Osteoblast (primary cell): ENCODE data around the gene NAPA. TPM values are rescaled to one million over a fixed set of nuclear protein-coding genes. Genes with fewer than 3 reads are reported as not detected.

Experiments used
- DNase-seq: peaks from one replicate; pipeline ENCODE4 v3.0.0; 2011; ENCODE audit warnings: low spot score, mixed read lengths; ENCODE audit not compliant: insufficient read length; ENCODE audit errors: missing footprints
- H2AFZ ChIP-seq: 2 replicates; pipeline ENCODE4 v1.6.0; 2011; ENCODE audit warnings: mild to moderate bottlenecking, low read length
- H3K27ac ChIP-seq: 2 replicates; pipeline ENCODE4 v1.5.1; 2011; ENCODE audit warnings: mild to moderate bottlenecking, low read depth, low read length, moderate library complexity
- H3K27me3 ChIP-seq: 2 replicates; pipeline ENCODE4 v1.6.0; 2012; ENCODE audit warnings: mild to moderate bottlenecking, control low read depth, inconsistent platforms, low read length, moderate library complexity; ENCODE audit not compliant: insufficient read depth
- H3K36me3 ChIP-seq: 2 replicates; pipeline ENCODE4 v1.5.1; 2011; ENCODE audit warnings: mild to moderate bottlenecking, low read length, control low read depth, moderate library complexity; ENCODE audit not compliant: insufficient read depth
- H3K4me1 ChIP-seq: 2 replicates; pipeline ENCODE4 v1.5.1; 2011; ENCODE audit warnings: mild to moderate bottlenecking, low read length, control low read depth, moderate library complexity; ENCODE audit not compliant: insufficient read depth
- H3K4me2 ChIP-seq: 2 replicates; pipeline ENCODE4 v1.6.0; 2011; ENCODE audit warnings: mild to moderate bottlenecking, low read length; ENCODE audit not compliant: insufficient read depth
- H3K4me3 ChIP-seq: fragments of 200-600 bp; sonication (generic); 3 replicates; pipeline ENCODE4 v1.5.1; 2012; ENCODE audit warnings: mild to moderate bottlenecking, low read length, inconsistent platforms; ENCODE audit not compliant: insufficient read depth
- H3K79me2 ChIP-seq: 2 replicates; pipeline ENCODE4 v1.6.0; 2012; ENCODE audit warnings: mild to moderate bottlenecking, low read length, control low read depth, inconsistent platforms; ENCODE audit not compliant: insufficient read depth
- H3K9me3 ChIP-seq: 2 replicates; pipeline ENCODE4 v1.5.1; 2011; ENCODE audit warnings: low read depth, low read length, control low read depth
- H4K20me1 ChIP-seq: 2 replicates; pipeline ENCODE4 v1.6.0; 2012; ENCODE audit warnings: mild to moderate bottlenecking, low read length, control low read depth; ENCODE audit not compliant: insufficient read depth
- total RNA-seq: library from RNA; depleted of rRNA; stranded (reverse); fragments of >200 nt; gene quantifications from 2 replicates; pipeline ENCODE4 v1.2.3, GENCODE V29; 2012
- TF ChIP-seq, protein P1 (sequence below): IDR thresholded peaks from 2 replicates; pipeline ENCODE4 v1.5.1; 2011; ENCODE audit warnings: mild to moderate bottlenecking, low read depth, low read length, moderate library complexity; ENCODE audit errors: extremely low read depth

NAPA gene
- total RNA-seq, 1 donor = 95.9 TPM

DNA sequence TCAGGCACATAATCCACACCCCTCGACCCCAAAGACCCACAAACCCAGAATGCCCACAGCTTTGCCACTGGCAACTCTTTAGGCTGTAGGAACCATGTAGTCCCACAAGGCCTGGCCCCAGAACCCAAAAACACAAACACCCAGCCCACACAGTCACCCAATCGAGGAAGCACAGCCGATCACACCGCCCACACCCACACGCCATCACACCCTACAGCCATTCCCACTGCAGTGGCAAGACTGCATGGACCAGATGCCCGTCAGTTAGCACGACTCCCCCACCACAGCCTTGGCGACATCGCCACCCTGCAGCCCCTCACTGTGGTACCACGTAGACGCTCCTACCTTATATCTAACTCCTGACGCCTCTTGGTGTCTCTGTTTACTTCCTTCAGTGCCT, 71.5 kb downstream of the NAPA start:
- Histone ChIP-seq H3K27me3 (peaks cover 54% of the 10 kb centered on the region), H3K9me3 (no peaks in the 10 kb centered on the region), H3K4me1 (no peaks in the 10 kb centered on the region), H3K36me3 (no peaks in the 10 kb centered on the region), H3K4me3 (no peak overlapping the region), H4K20me1 (no peaks in the 10 kb centered on the region), H3K27ac (no peak overlapping the region), H3K4me2 (no peak overlapping the region), H2AFZ (no peak overlapping the region), H3K79me2 (no peaks in the 10 kb centered on the region)
- TF ChIP-seq, protein P1, sequence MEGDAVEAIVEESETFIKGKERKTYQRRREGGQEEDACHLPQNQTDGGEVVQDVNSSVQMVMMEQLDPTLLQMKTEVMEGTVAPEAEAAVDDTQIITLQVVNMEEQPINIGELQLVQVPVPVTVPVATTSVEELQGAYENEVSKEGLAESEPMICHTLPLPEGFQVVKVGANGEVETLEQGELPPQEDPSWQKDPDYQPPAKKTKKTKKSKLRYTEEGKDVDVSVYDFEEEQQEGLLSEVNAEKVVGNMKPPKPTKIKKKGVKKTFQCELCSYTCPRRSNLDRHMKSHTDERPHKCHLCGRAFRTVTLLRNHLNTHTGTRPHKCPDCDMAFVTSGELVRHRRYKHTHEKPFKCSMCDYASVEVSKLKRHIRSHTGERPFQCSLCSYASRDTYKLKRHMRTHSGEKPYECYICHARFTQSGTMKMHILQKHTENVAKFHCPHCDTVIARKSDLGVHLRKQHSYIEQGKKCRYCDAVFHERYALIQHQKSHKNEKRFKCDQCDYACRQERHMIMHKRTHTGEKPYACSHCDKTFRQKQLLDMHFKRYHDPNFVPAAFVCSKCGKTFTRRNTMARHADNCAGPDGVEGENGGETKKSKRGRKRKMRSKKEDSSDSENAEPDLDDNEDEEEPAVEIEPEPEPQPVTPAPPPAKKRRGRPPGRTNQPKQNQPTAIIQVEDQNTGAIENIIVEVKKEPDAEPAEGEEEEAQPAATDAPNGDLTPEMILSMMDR = no peak
- DNase-seq = no peak

DNA sequence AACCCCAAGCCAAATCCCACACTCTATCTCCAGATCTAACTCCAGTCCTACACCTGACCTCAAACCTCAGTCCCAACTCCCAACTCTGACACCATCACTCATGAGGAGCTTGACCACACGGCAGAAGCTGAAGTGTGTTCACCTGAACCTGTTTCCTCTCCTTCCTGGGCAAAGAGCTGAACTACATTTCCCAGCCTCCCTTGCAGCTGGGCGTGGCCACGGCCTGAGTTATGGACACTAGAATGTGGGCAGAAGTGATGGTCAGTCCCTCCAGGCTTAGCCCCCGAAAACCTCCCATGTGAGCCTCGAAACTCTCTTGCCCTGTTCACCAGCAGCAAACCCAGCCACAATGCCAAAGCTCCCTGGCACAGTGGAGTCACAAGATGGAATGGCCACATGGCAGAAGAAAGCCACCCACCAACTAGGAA, 76.1 kb downstream of the NAPA start:
- no peak overlapping the region for H2AFZ ChIP-seq
- H3K79me2 ChIP-seq = no peaks in the 10 kb centered on the region
- H3K27ac ChIP-seq = no peak overlapping the region
- H3K4me1 ChIP-seq = no peaks in the 10 kb centered on the region
- no peak overlapping the region for H3K4me3 ChIP-seq
- no peaks in the 10 kb centered on the region for H3K36me3 ChIP-seq
- TF ChIP-seq, protein P1 = no peak
- peak; percentile 69 for DNase-seq
- no peaks in the 10 kb centered on the region for H4K20me1 ChIP-seq
- H3K4me2 ChIP-seq = no peak overlapping the region
- H3K9me3 ChIP-seq = no peaks in the 10 kb centered on the region
- peaks cover 14% of the 10 kb centered on the region for H3K27me3 ChIP-seq

Other genes starting within 250 kb of the NAPA start
- gene INAFM1, start 240.2 kb downstream of the NAPA start, total RNA-seq = 2.5 and 4.4 TPM in 2 replicates
- 0.29 and 0.72 TPM in 2 replicates for gene C5AR1, start 205.2 kb downstream of the NAPA start, total RNA-seq
- gene C5AR2, start 182.9 kb downstream of the NAPA start, total RNA-seq = 2.5 and 3.5 TPM in 2 replicates
- gene DHX34, start 165.7 kb downstream of the NAPA start, total RNA-seq = 10.9 and 12.7 TPM in 2 replicates
- 8.3 and 19.7 TPM in 2 replicates for gene MEIS3, start 95.5 kb downstream of the NAPA start, total RNA-seq
- gene SLC8A2, start 43.2 kb downstream of the NAPA start, total RNA-seq = under 0.01 and 0.36 TPM in 2 replicates
- gene KPTN, start 30.8 kb downstream of the NAPA start, total RNA-seq = 2.1 and 4.0 TPM in 2 replicates
- gene ZNF541, start 58.1 kb upstream of the NAPA start, total RNA-seq = under 0.01 TPM in 2 replicates
- 3.8 and 4.7 TPM in 2 replicates for gene BICRA, start 94.1 kb upstream of the NAPA start, total RNA-seq
- gene EHD2, start 198.4 kb upstream of the NAPA start, total RNA-seq = 136 and 144 TPM in 2 replicates
- gene NOP53, start 230.5 kb upstream of the NAPA start, total RNA-seq = 55.7 and 56.6 TPM in 2 replicates